H1 (cell line): ENCODE data around the gene BABAM1. TPM values are rescaled to one million over a fixed set of nuclear protein-coding genes. Genes with fewer than 3 reads are reported as not detected.
A peak's percentile ranks its signal among the peaks of the same experiment; 100 is the strongest.

Experiments used
- EP300 ChIP-seq, 2 experiments: IDR thresholded peaks; 1 replicate in 1 of 2; 2 replicates in 1 of 2; pipeline ENCODE4 v1.6.1; 2011 to 2012; ENCODE audit warnings: low read depth in 2 of 2, low read length in 2 of 2, mild to moderate bottlenecking in 2 of 2, borderline replicate concordance in 1 of 2, inconsistent platforms in 1 of 2, moderate library complexity in 1 of 2
- POLR2A ChIP-seq, 2 experiments: IDR thresholded peaks; 1 replicate in 1 of 2; 2 replicates in 1 of 2; pipeline ENCODE4 v1.6.1; 2011; ENCODE audit warnings: low read depth in 2 of 2, low read length in 2 of 2, mild to moderate bottlenecking in 2 of 2; ENCODE audit errors: control extremely low read depth in 1 of 2
- RBBP5 ChIP-seq: IDR thresholded peaks from 2 replicates; pipeline ENCODE4 v1.7.1; 2012; ENCODE audit warnings: low read depth, mild to moderate bottlenecking, inconsistent platforms, low read length, moderate library complexity, borderline replicate concordance
- polyA plus RNA-seq, 7 experiments: library from polyadenylated mRNA; depleted of rRNA in 3 of 7; stranded (reverse) in 5 of 7; unstranded in 2 of 7; fragments of >200 nt in 5 of 7; fragments of 200-250 nt in 2 of 7; gene quantifications; 1 replicate in 5 of 7; 2 replicates in 1 of 7; 4 replicates in 1 of 7; pipeline versions ENCODE4 v1.2.1 to v1.2.3, GENCODE V29; 2011 to 2013; ENCODE audit warnings: missing spikeins in 2 of 7, mixed read lengths in 2 of 7
- total RNA-seq: library from RNA; stranded (reverse); fragmentation: NEBNext Ultra II Directional; extraction: Animal tissue kit (Norgen Biotek cat#: 25700); gene quantifications from 2 replicates; pipeline ENCODE4 v1.2.1, GENCODE V29; 2021

BABAM1 gene
- total and polyA plus RNA-seq, 2 of the 8 experiments (the other 6 are each of a cell fraction or from before 2014, with no cell fraction given), result 127 to 133 TPM

DNA sequence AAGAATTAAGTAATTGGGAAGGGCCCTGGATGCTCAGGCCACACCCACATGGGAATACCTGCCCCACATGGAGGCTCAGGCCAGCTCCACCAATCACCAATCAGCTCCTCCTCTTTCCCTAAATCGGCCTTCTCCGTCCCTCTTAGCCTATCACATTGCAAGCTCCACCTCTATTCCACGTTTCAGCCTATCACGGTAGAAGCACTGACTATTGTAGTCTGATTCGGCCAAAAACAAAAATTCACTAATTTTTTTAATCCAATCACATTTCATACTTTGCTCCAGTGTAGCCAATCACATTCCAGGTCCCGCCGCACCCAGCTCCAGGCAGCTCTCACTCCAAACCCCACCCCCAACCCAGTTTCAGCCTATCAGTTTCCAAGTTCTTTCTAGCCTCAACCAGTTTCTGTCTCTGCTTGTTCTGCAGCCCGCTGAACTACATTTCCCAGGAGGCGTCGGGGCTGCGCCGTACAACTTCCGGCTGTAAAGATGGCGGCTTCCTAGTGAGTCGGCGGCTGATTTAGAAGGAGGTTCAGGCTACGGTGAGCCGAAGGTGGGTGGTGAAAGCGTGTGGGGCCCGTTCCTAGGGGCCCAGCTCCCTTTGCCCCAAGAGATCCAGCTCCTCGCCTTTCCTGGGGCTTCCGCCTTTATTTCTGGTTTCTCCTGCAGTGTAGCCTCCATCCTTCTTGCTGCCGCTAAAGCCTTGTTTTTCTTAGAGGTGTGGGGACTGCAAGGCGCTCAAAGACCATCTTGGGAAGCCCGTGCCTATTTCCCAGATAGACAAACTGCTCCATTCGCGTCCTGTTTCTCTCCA lies at the start of gene BABAM1 (continued):
- no peak for TF ChIP-seq RBBP5
- no peak for TF ChIP-seq EP300 (IDR thresholded peaks at IDR 0.05; ENCODE audit: borderline replicate concordance in 1 of 2, low read depth in 2 of 2, low read length in 2 of 2)
- peak; percentile 50 to 94 for TF ChIP-seq POLR2A (IDR thresholded peaks at IDR 0.05; ENCODE audit: control extremely low read depth in 1 of 2, low read depth in 2 of 2, low read length in 2 of 2)
